Keratinocyte (primary cell): ENCODE data around the gene GGCX. TPM values are rescaled to one million over a fixed set of nuclear protein-coding genes. Genes with fewer than 3 reads are reported as not detected.
A peak's percentile ranks its signal among the peaks of the same experiment; 100 is the strongest.

Source experiments
- DNase-seq: peaks from one replicate; pipeline ENCODE4 v3.0.0-alpha.2; 2011; ENCODE audit warnings: low read depth, missing footprints, low spot score
- FAIRE-seq: peaks from 2 replicates; lab custom pipeline; 2011; peaks lifted over from hg19 to GRCh38; lab: Jason Lieb, UNC
- H2AFZ ChIP-seq: 2 replicates; pipeline ENCODE4 v1.6.0; 2012; ENCODE audit warnings: low read length, control low read depth, inconsistent platforms; ENCODE audit not compliant: control insufficient read depth
- H3K27ac ChIP-seq: 2 replicates; pipeline ENCODE4 v1.5.1; 2011; ENCODE audit warnings: low read length; ENCODE audit not compliant: control insufficient read depth, insufficient read depth
- H3K27me3 ChIP-seq: 3 replicates; pipeline ENCODE4 v1.6.0; 2011; ENCODE audit warnings: low read length; ENCODE audit not compliant: control insufficient read depth, insufficient read depth; ENCODE audit errors: extremely low read depth
- H3K36me3 ChIP-seq, 2 experiments: 2 replicates in 1 of 2; 3 replicates in 1 of 2; pipeline ENCODE4 v1.5.1; 2011; ENCODE audit warnings: low read length in 2 of 2, mild to moderate bottlenecking in 1 of 2; ENCODE audit not compliant: control insufficient read depth in 2 of 2, insufficient read depth in 2 of 2; ENCODE audit errors: extremely low read depth in 1 of 2
- H3K4me1 ChIP-seq: 3 replicates; pipeline ENCODE4 v1.5.1; 2011; ENCODE audit warnings: low read length; ENCODE audit not compliant: control insufficient read depth, insufficient read depth; ENCODE audit errors: extremely low read depth
- H3K4me2 ChIP-seq: 3 replicates; pipeline ENCODE4 v1.6.0; 2011; ENCODE audit warnings: low read depth, low read length; ENCODE audit not compliant: control insufficient read depth, insufficient read depth; ENCODE audit errors: extremely low read depth
- H3K4me3 ChIP-seq, 3 experiments: fragments of 200-600 bp in 1 of 3; sonication (generic) in 1 of 3; 2 replicates in 2 of 3; 3 replicates in 1 of 3; pipeline ENCODE4 v1.5.1; 2011 to 2016; ENCODE audit warnings: low read length in 3 of 3, mild to moderate bottlenecking in 3 of 3, control low read depth in 2 of 3, inconsistent platforms in 1 of 3, low read depth in 1 of 3, mixed read lengths in 1 of 3, mixed run types in 1 of 3, moderate library complexity in 1 of 3; ENCODE audit not compliant: control insufficient read depth in 2 of 3, insufficient read depth in 2 of 3; ENCODE audit errors: extremely low read depth in 1 of 3
- H3K79me2 ChIP-seq: 2 replicates; pipeline ENCODE4 v1.6.0; 2012; ENCODE audit warnings: low read length; ENCODE audit not compliant: control insufficient read depth, insufficient read depth
- H3K9ac ChIP-seq: 3 replicates; pipeline ENCODE4 v1.6.0; 2011; ENCODE audit warnings: low read length; ENCODE audit not compliant: control insufficient read depth, insufficient read depth; ENCODE audit errors: extremely low read depth
- H3K9me1 ChIP-seq: 3 replicates; pipeline ENCODE4 v1.6.0; 2011; ENCODE audit warnings: low read length; ENCODE audit not compliant: control insufficient read depth, insufficient read depth; ENCODE audit errors: extremely low read depth
- H3K9me3 ChIP-seq: 2 replicates; pipeline ENCODE4 v1.5.1; 2012; ENCODE audit warnings: low read depth, low read length; ENCODE audit not compliant: control insufficient read depth
- H4K20me1 ChIP-seq: 3 replicates; pipeline ENCODE4 v1.6.0; 2011; ENCODE audit warnings: low read length; ENCODE audit not compliant: control insufficient read depth, insufficient read depth; ENCODE audit errors: extremely low read depth
- EZH2 ChIP-seq: IDR thresholded peaks from one replicate; pipeline ENCODE4 v1.6.1; 2012; ENCODE audit warnings: inconsistent platforms, mild to moderate bottlenecking, low read length, moderate library complexity
- dilution Hi-C: fragments of 300-500 bp; cut with MboI; formaldehyde crosslinking; loops from one replicate; pipeline ENCODE4 v1.7.0; 2020; ENCODE audit warnings: low sequenced_read_pairs; ENCODE audit not compliant: extremely low pct_ligation_motif_present
- polyA plus RNA-seq, 5 experiments: library from polyadenylated mRNA; depleted of rRNA in 3 of 5; stranded (reverse) in 3 of 5; stranded (forward) in 1 of 5; unstranded in 1 of 5; fragments of >200 nt; gene quantifications; 1 replicate in 1 of 5; 2 replicates in 3 of 5; 3 replicates in 1 of 5; pipeline versions ENCODE4 v1.2.1 to v1.2.3, GENCODE V29; 2011 to 2012; ENCODE audit warnings: missing spikeins in 2 of 5, low read depth in 1 of 5, low replicate concordance in 1 of 5
- TF ChIP-seq, protein P1 (sequence below), 3 experiments: IDR thresholded peaks in 1 of 3; conservative IDR thresholded peaks in 1 of 3; optimal IDR thresholded peaks in 1 of 3; 2 replicates in 2 of 3; 3 replicates in 1 of 3; pipeline versions ENCODE3 to v1.5.1; 2011; ENCODE audit warnings: low read length in 3 of 3, mild to moderate bottlenecking in 3 of 3, moderate library complexity in 2 of 3, control low read depth in 1 of 3, inconsistent platforms in 1 of 3; ENCODE audit not compliant: insufficient read depth in 2 of 3; ENCODE audit errors: extremely low read depth in 1 of 3

Gene GGCX
- polyA plus RNA-seq, 1 donor (not counting 4 experiments of a cell fraction or from before 2014, with no cell fraction given) = 34.3 TPM

- no peak for DNase-seq
- TF ChIP-seq, protein P1, sequence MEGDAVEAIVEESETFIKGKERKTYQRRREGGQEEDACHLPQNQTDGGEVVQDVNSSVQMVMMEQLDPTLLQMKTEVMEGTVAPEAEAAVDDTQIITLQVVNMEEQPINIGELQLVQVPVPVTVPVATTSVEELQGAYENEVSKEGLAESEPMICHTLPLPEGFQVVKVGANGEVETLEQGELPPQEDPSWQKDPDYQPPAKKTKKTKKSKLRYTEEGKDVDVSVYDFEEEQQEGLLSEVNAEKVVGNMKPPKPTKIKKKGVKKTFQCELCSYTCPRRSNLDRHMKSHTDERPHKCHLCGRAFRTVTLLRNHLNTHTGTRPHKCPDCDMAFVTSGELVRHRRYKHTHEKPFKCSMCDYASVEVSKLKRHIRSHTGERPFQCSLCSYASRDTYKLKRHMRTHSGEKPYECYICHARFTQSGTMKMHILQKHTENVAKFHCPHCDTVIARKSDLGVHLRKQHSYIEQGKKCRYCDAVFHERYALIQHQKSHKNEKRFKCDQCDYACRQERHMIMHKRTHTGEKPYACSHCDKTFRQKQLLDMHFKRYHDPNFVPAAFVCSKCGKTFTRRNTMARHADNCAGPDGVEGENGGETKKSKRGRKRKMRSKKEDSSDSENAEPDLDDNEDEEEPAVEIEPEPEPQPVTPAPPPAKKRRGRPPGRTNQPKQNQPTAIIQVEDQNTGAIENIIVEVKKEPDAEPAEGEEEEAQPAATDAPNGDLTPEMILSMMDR (optimal IDR thresholded peaks at IDR 0.05 in 1 of 3, IDR thresholded peaks at IDR 0.05 in 1 of 3, conservative IDR thresholded peaks at IDR 0.05 in 1 of 3; ENCODE audit: extremely low read depth in 1 of 3, insufficient read depth in 2 of 3, low read length in 3 of 3) = no peak
- no peak for TF ChIP-seq EZH2
- Histone ChIP-seq H3K9me3 (no peaks in the 10 kb centered on the region), H3K9ac (no peak overlapping the region), H3K27ac (no peak overlapping the region), H3K4me2 (peak overlapping the region; percentile 94), H3K4me1 (peaks cover 27% of the 10 kb centered on the region), H3K79me2 (peaks cover 15% of the 10 kb centered on the region), H3K36me3 (peaks cover 7 to 27% of the 10 kb centered on the region in 2 experiments), H3K4me3 (peak overlapping the region in 2 of 3 experiments; percentile 75 to 81), H2AFZ (no peak overlapping the region), H3K9me1 (peaks cover 2% of the 10 kb centered on the region), H3K27me3 (no peaks in the 10 kb centered on the region), H4K20me1 (no peaks in the 10 kb centered on the region)
- no peak for FAIRE-seq
- dilution Hi-C loops = no loop called here
Observed at GRCh38 chr2:85600951-85601770, 39.9 kb upstream of the GGCX start.

GRCh38 chr2:85600235-85600575 is 38.9 kb upstream of the GGCX start:
- no peak overlapping the region for H2AFZ ChIP-seq
- no peak overlapping the region for H3K4me3 ChIP-seq
- H3K9ac ChIP-seq = no peak overlapping the region
- H3K9me1 ChIP-seq = peaks cover 2% of the 10 kb centered on the region
- H3K9me3 ChIP-seq = no peaks in the 10 kb centered on the region
- no peaks in the 10 kb centered on the region for H3K27me3 ChIP-seq
- TF ChIP-seq EZH2 = no peak
- TF ChIP-seq, protein P1 (optimal IDR thresholded peaks at IDR 0.05 in 1 of 3, IDR thresholded peaks at IDR 0.05 in 1 of 3, conservative IDR thresholded peaks at IDR 0.05 in 1 of 3; ENCODE audit: extremely low read depth in 1 of 3, insufficient read depth in 2 of 3, low read length in 3 of 3) = no peak
- dilution Hi-C loops = no loop called here
- peaks cover 23% of the 10 kb centered on the region for H3K4me1 ChIP-seq
- DNase-seq (no peak), FAIRE-seq (no peak)
- no peak overlapping the region for H3K27ac ChIP-seq
- no peak overlapping the region for H3K4me2 ChIP-seq
- H4K20me1 ChIP-seq = no peaks in the 10 kb centered on the region
- H3K36me3 ChIP-seq = peaks cover 7 to 26% of the 10 kb centered on the region in 2 experiments
- H3K79me2 ChIP-seq = peaks cover 21% of the 10 kb centered on the region
